ENCODE data around the gene MAGOHB. TPM values are rescaled to one million over a fixed set of nuclear protein-coding genes. Genes with fewer than 3 reads are reported as not detected.
"Not testable (repeated sequence)": the region's sequence is repeated elsewhere in the genome, so short reads cannot be mapped to it uniquely, and the experiment has no call there.

MAGOHB gene
- polyA plus RNA-seq (2014; cell fraction: cytosol; rRNA removed), result 54.9 and 64.2 TPM in 2 replicates
- polyA plus RNA-seq (2014; cell fraction: nucleus; rRNA removed), result 56.7 and 82.0 TPM in 2 replicates

- peak; percentile 95 for DNase-seq (ENCODE audit: low spot score)
Observed at GRCh38 chr12:10613349-10614055, at the start of gene MAGOHB. TSS of gene MAGOHB (minus strand) at chr12:10613609. CDS start at chr12:10613532, 77 bp downstream.

GRCh38 chr12:10661338-10661737 lies 47.9 kb upstream of the MAGOHB start:
- no peak for DNase-seq (ENCODE audit: low spot score)

GRCh38 chr12:10654003-10654402 lies 40.6 kb upstream of the MAGOHB start:
- DNase-seq (ENCODE audit: low spot score), result no peak

- no peak for DNase-seq (ENCODE audit: low spot score)
Observed at GRCh38 chr12:10652192-10652591, 38.8 kb upstream of the MAGOHB start.

DNA sequence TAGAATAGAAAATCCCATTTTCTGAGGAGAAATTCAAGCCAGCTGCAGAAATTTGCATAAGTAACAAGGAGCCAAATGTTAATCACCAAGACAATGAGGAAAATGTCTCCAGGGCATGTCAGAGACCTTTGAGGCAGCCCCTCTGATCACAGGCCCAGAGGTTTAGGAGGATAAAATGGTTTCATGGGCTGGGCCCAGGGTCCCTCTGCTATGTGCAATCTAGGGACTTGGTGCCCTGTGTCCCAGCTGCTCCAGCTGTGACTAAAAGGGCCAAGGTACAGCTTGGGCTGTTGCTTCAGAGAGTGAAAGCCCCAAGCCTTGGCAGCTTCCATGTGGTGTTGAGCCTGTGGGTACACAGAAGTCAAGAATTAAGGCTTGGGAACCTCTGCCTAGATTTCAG lies 33.2 kb upstream of the MAGOHB start:
- not testable (repeated sequence) for DNase-seq (ENCODE audit: low spot score)

GRCh38 chr12:10645910-10646309 lies 32.5 kb upstream of the MAGOHB start:
- DNase-seq (ENCODE audit: low spot score), result no peak

- DNase-seq (ENCODE audit: low spot score), result no peak
Observed at GRCh38 chr12:10641735-10642500, 28.5 kb upstream of the MAGOHB start.

DNA sequence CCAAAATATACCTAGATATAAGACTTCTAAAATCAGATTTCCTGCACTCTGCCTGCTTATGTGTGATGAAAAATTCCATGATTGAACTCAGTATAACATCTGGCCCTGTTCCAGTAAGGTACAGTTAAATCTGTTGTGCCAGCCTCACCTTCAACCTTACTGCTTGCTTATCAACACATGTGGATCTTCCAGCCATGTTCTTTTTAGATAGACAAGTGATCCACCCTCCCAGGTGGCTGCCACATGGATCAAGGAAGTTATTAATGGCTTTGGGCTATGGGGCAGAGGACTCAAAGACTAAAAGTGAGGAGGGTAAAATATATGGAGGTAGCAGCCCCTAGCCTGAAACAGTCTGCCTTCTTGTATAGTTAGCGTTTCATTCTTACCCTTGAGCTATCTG lies 25.3 kb upstream of the MAGOHB start:
- no peak for DNase-seq (ENCODE audit: low spot score)

DNA sequence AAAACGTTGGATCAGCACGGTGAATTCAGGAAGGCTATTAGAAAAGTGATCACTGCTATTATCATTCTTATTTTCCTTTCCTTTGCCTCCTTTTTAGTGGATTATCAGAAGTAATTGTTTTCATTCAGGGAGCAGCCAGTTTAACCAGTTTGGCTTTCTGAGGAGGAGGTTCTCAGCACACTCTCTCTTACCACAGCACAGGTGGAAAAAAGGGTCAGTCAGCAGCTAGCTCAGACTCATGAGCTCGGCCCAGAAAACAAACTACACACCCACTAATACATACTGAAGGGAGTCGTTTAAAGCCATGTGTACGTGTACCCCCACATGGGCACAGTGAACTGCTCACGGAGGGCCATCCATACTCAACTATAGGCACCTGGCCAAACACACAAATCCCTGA lies 23.2 kb upstream of the MAGOHB start:
- no peak for DNase-seq (ENCODE audit: low spot score)

GRCh38 chr12:10636124-10636523 lies 22.7 kb upstream of the MAGOHB start:
- DNase-seq (ENCODE audit: low spot score), result no peak

DNA sequence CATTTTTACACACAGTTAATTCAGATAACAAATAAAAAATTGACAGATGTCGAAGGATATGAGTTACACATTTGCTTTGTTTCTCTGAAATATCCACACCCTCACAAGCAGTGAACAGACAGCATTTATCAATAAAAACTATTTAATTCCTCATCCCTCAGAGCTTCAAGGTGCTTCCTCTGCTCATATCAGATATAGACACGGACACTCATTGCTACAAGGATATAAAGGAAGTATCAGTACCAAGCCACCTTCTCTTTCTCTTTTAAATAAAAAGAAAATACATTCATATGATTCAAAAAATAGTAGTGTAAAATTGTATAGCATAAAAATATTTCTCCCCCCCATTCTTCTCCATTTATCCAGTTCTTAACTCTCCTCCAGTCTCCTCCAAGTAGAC lies 21.9 kb upstream of the MAGOHB start:
- no peak for DNase-seq (ENCODE audit: low spot score)

DNA sequence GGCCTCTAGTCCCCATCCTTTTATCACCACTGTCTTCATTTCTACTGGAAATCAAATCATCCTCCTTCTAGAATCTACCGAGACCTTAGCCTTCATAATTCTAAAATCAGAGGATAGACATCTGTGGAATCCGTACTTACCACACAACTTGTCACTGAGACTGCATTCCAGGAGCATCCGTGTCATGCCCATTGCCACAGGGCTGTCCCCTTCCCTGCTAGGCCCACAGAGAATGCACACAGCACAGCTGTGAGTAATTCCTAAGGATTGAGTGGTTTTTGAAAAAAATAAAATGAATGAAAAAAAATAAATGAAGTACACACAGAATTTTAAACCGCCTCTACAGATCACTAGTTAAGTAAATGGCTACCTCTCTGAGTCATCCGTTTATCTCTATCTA lies 21.0 kb upstream of the MAGOHB start:
- no peak for DNase-seq (ENCODE audit: low spot score)

- no peak for DNase-seq (ENCODE audit: low spot score)
Observed at GRCh38 chr12:10633541-10633940, 20.1 kb upstream of the MAGOHB start.

DNA sequence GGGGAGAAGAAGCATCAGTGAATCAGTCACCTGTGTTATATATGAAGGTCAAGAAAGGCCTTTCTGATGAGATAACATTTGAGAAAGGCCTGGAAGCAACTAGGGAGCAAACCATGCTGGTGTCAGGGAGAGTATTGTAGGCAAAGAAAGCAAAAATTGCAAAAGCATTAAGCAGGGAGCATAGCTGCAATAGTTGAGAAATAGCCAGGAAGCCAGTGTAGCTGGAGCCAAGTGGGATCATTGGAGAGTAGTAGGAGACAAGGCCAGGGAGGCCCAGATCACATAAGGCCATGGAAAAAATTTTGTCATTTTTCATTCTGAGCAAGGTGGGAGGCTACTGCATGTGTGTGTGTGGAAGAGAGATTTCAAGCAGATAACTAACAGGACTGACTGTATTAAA lies 18.8 kb upstream of the MAGOHB start:
- no peak for DNase-seq (ENCODE audit: low spot score)

- DNase-seq (ENCODE audit: low spot score), result no peak
Observed at GRCh38 chr12:10624605-10625004, 11.2 kb upstream of the MAGOHB start.

DNA sequence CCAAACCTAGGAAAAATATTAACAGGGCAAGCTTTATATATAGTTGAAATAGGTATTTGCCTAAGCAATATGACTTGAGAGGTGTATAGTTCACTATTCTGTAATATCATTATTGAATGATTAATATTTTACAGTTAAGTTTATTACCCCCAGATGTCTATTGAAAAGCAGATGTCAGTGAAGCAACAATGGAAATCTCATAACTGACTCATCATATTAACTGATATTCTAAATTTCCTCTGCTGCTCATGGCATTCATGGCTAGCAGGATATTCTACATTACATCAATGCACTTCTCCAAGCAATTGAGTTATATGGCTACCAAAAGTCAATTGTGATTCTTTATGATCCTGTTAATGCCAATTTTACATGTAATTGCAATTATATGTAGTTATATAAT lies 9.7 kb upstream of the MAGOHB start:
- no peak for DNase-seq (ENCODE audit: low spot score)

DNA sequence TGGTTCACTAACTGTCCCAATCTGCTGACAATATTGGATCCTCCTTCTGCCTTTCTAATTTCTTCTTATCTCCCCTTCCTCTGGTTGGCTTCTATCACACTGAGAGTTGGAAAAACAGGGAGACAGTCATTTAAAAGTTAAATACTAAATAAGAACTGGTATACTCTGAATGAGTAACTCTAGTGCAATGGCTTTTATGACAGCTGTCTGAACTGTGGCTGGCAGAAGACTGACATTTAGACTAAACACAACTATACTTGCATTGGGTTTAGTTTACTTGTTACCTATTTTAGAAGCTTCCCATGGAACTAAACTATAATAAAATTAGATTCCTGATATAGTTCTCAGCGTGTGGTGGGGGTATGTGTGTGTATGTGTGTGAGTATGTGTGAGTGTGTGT lies 7.9 kb upstream of the MAGOHB start:
- DNase-seq (ENCODE audit: low spot score), result no peak

GRCh38 chr12:10620078-10620779 lies 6.8 kb upstream of the MAGOHB start:
- no peak for DNase-seq (ENCODE audit: low spot score)

DNA sequence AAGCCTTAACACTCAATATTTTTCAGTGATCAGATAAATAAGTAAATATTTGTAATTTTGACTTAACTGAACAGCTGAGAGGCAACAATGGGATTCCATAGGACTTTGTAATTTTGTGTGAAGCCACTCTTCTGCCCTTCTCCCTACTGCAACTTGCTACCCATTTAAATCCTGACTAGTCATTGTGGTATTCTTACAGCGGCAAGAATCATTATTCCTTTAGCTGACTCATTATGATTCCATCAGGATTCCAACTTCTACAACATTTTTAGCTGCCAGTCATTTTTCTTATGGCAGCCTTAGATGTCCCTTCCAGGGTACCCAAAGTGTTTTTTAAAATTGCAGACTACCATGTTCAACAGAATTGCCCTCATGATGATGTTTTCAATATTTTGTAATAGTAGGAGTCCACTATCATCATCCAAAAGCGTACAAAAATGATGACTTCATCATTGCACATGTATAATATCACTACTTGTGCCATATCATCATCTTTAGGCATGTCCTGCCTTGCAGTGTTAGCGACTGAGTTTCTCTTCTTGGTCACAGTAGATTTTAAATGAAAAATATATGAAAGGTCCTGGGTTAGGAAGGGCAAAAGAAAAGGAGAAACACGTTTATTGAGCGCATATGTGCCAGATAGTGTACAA lies 5.1 kb upstream of the MAGOHB start:
- no peak for DNase-seq (ENCODE audit: low spot score)

DNA sequence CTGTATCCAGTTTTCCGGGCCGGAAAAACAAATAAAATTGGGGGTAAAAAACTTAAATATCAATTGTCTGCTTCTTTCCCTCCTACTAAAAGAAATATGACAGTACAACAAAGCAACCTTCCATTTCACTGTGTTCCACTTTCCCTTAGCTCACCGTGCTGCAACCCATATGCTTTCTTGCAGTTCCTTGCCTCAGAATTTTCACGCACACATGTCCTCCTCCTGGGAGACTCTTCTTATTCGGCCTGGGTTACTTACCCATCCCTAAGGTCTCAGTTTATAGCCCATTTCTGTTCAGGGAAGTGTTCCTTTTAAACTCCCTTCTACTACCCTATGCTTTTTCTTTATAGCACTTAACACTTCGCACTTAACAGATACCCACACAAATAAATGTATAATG lies 4.5 kb upstream of the MAGOHB start:
- DNase-seq (ENCODE audit: low spot score), result no peak

DNA sequence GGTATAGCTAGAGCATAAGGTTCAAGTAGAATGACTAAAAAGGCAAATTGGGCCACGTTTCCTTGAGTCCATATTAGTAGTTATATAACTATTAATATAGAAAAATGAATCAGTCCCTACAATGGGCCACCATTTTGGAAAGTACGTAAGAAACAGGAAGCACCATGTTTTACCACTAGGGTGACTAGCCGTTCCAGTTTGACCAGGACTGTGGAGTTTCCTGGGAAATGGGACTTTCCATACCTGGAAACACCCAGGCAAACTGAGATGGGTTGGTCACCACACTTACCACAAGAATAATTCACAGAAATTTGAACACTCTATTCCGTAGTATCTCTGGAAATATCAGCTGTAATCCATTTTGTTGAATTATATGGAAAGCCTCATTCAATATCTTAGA lies 2.1 kb upstream of the MAGOHB start:
- no peak for DNase-seq (ENCODE audit: low spot score)

GRCh38 chr12:10614056-10614370 lies 604 bp upstream of the MAGOHB start:
- no peak for DNase-seq (ENCODE audit: low spot score)

Data from SK-N-DZ (cell line).